ENCODE results near the gene ANAPC16.
"Not testable (repeated sequence)": the region's sequence is repeated elsewhere in the genome, so short reads cannot be mapped to it uniquely, and the experiment has no call there.

ANAPC16 gene

GRCh38 chr10:72215611-72216549 is at the start of gene ANAPC16, which contains the start of gene ASCC1:
Gene ANAPC16 (plus strand): TSS chr10:72216012. CDS start chr10:72223915, 7,903 bp downstream.
Gene ASCC1 (minus strand): TSS chr10:72216276. CDS start chr10:72213298, 2,978 bp downstream.
- in situ Hi-C loops (cut with MboI; ENCODE audit: low sequenced_read_pairs) = no loop called here

- in situ Hi-C loops (cut with MboI; ENCODE audit: low sequenced_read_pairs) = no loop called here
Observed at GRCh38 chr10:72167118-72167517, 48.7 kb upstream of the ANAPC16 start.

GRCh38 chr10:72170263-72170662 is 45.5 kb upstream of the ANAPC16 start:
- in situ Hi-C loops (cut with MboI; ENCODE audit: low sequenced_read_pairs) = no loop called here

GRCh38 chr10:72170733-72171132 is 45.1 kb upstream of the ANAPC16 start:
- in situ Hi-C loops (cut with MboI; ENCODE audit: low sequenced_read_pairs) = no loop called here

GRCh38 chr10:72171175-72171630 is 44.6 kb upstream of the ANAPC16 start:
- in situ Hi-C loops (cut with MboI; ENCODE audit: low sequenced_read_pairs) = no loop called here

- in situ Hi-C loops (cut with MboI; ENCODE audit: low sequenced_read_pairs) = no loop called here
Observed at GRCh38 chr10:72173262-72173618, 42.6 kb upstream of the ANAPC16 start.

GRCh38 chr10:72173619-72174296 is 42.1 kb upstream of the ANAPC16 start:
- in situ Hi-C loops (cut with MboI; ENCODE audit: low sequenced_read_pairs) = no loop called here

GRCh38 chr10:72174297-72174662 is 41.5 kb upstream of the ANAPC16 start:
- in situ Hi-C loops (cut with MboI; ENCODE audit: low sequenced_read_pairs) = no loop called here

GRCh38 chr10:72175149-72175548 is 40.7 kb upstream of the ANAPC16 start:
- in situ Hi-C loops (cut with MboI; ENCODE audit: low sequenced_read_pairs) = no loop called here

GRCh38 chr10:72176701-72177100 is 39.1 kb upstream of the ANAPC16 start:
- in situ Hi-C loops (cut with MboI; ENCODE audit: low sequenced_read_pairs) = no loop called here

- in situ Hi-C loops (cut with MboI; ENCODE audit: low sequenced_read_pairs) = no loop called here
Observed at GRCh38 chr10:72177454-72177853, 38.4 kb upstream of the ANAPC16 start.

GRCh38 chr10:72184156-72184555 is 31.7 kb upstream of the ANAPC16 start:
- in situ Hi-C loops (cut with MboI; ENCODE audit: low sequenced_read_pairs) = no loop called here

GRCh38 chr10:72186258-72186981 is 29.4 kb upstream of the ANAPC16 start:
- in situ Hi-C loops (cut with MboI; ENCODE audit: low sequenced_read_pairs) = no loop called here

GRCh38 chr10:72186982-72187330 is 28.9 kb upstream of the ANAPC16 start:
- in situ Hi-C loops (cut with MboI; ENCODE audit: low sequenced_read_pairs) = no loop called here

- in situ Hi-C loops (cut with MboI; ENCODE audit: low sequenced_read_pairs) = no loop called here
Observed at GRCh38 chr10:72194949-72195348, 20.9 kb upstream of the ANAPC16 start.

GRCh38 chr10:72200883-72201282 is 14.9 kb upstream of the ANAPC16 start:
- in situ Hi-C loops (cut with MboI; ENCODE audit: low sequenced_read_pairs) = no loop called here

GRCh38 chr10:72201293-72201692 is 14.5 kb upstream of the ANAPC16 start:
- in situ Hi-C loops (cut with MboI; ENCODE audit: low sequenced_read_pairs) = no loop called here

GRCh38 chr10:72204296-72204695 is 11.5 kb upstream of the ANAPC16 start:
- in situ Hi-C loops (cut with MboI; ENCODE audit: low sequenced_read_pairs) = no loop called here

GRCh38 chr10:72204724-72205123 is 11.1 kb upstream of the ANAPC16 start:
- in situ Hi-C loops (cut with MboI; ENCODE audit: low sequenced_read_pairs) = no loop called here

GRCh38 chr10:72206511-72207229 is 9.1 kb upstream of the ANAPC16 start:
- in situ Hi-C loops (cut with MboI; ENCODE audit: low sequenced_read_pairs) = no loop called here

- in situ Hi-C loops (cut with MboI; ENCODE audit: low sequenced_read_pairs) = not testable (repeated sequence)
Observed at GRCh38 chr10:72208526-72208925, 7.3 kb upstream of the ANAPC16 start.
